Natural killer cell treated with Interleukin-12 subunit alpha and Interleukin-12 subunit beta and Interleukin-15 and Interleukin-18, amount 100 ng/mL, for 72 hours (primary cell): ENCODE data around the gene NUDT7. TPM values are rescaled to one million over a fixed set of nuclear protein-coding genes. Genes with fewer than 3 reads are reported as not detected.

Source experiments
- ATAC-seq, 2 donors: fragments of 150-1000 bp; cut with Tn5 transposase in 1 of 2; sonication (Bioruptor Pico), chemical (Tn5 transposase) in 1 of 2; 2 replicates each; pipeline ENCODE4 v1.10.0; 2021
- DNase-seq: peaks from one replicate; pipeline ENCODE4 v3.0.0; 2022; ENCODE audit warnings: low spot score
- H3K27ac Mint-ChIP-seq, 2 donors: 1 replicate in 1 of 2; 2 replicates in 1 of 2; pipeline ENCODE4 v1.8.0; 2022; ENCODE audit warnings: mixed read lengths in 2 of 2, mild to moderate bottlenecking in 1 of 2, moderate library complexity in 1 of 2
- H3K27me3 Mint-ChIP-seq, 2 donors: 1 replicate in 1 of 2; 2 replicates in 1 of 2; pipeline ENCODE4 v1.8.0; 2022; ENCODE audit warnings: mixed read lengths in 2 of 2
- H3K36me3 Mint-ChIP-seq: one replicate; pipeline ENCODE4 v1.8.0; 2022; ENCODE audit warnings: mixed read lengths
- H3K4me1 Mint-ChIP-seq, 2 donors: 1 replicate in 1 of 2; 2 replicates in 1 of 2; pipeline ENCODE4 v1.8.0; 2022; ENCODE audit warnings: low read depth in 2 of 2, mixed read lengths in 2 of 2, mild to moderate bottlenecking in 1 of 2
- H3K4me3 Mint-ChIP-seq: one replicate; pipeline ENCODE4 v1.8.0; 2022; ENCODE audit warnings: mixed read lengths
- H3K9me3 Mint-ChIP-seq: 2 replicates; pipeline ENCODE4 v1.8.0; 2022; ENCODE audit warnings: mixed read lengths
- total RNA-seq, 2 donors: library from RNA; stranded (reverse); gene quantifications; one replicate each; pipeline ENCODE4 v1.2.3, GENCODE V29; 2022

The NUDT7 gene
- total RNA-seq, 2 donors from 2014 or later: 0.83 to 3.7 TPM

- Mint-ChIP-seq H3K9me3 (no peaks in the 10 kb centered on the region), H3K4me3 (no peak overlapping the region), H3K27ac (no peak overlapping the region), H3K36me3 (no peaks in the 10 kb centered on the region), H3K4me1 (no peaks in the 10 kb centered on the region), H3K27me3 (peaks cover 32 to 52% of the 10 kb centered on the region in 2 donors)
- no peak for ATAC-seq
- no peak for DNase-seq
Observed at GRCh38 chr16:77692612-77693011, 29.7 kb upstream of the NUDT7 start.

- no peak for DNase-seq
- Mint-ChIP-seq H3K36me3 (no peaks in the 10 kb centered on the region), H3K27me3 (peaks cover 32 to 40% of the 10 kb centered on the region in 2 donors), H3K27ac (no peak overlapping the region), H3K4me1 (no peaks in the 10 kb centered on the region), H3K9me3 (no peaks in the 10 kb centered on the region), H3K4me3 (no peak overlapping the region)
- ATAC-seq: no peak
Observed at GRCh38 chr16:77696149-77696548, 26.2 kb upstream of the NUDT7 start.

GRCh38 chr16:77700846-77701245, 21.5 kb upstream of the NUDT7 start:
- ATAC-seq (no peak), DNase-seq (no peak)
- Mint-ChIP-seq H3K36me3 (no peaks in the 10 kb centered on the region), H3K27me3 (peaks cover 24 to 25% of the 10 kb centered on the region in 2 donors), H3K4me3 (no peak overlapping the region), H3K27ac (no peak overlapping the region), H3K4me1 (no peaks in the 10 kb centered on the region), H3K9me3 (no peaks in the 10 kb centered on the region)

- Mint-ChIP-seq H3K36me3 (no peaks in the 10 kb centered on the region), H3K4me3 (no peak overlapping the region), H3K27me3 (peaks cover 10 to 31% of the 10 kb centered on the region in 2 donors), H3K27ac (no peak overlapping the region), H3K4me1 (no peaks in the 10 kb centered on the region), H3K9me3 (no peaks in the 10 kb centered on the region)
- ATAC-seq: no peak
- DNase-seq: no peak
Observed at GRCh38 chr16:77705351-77705750, 17.0 kb upstream of the NUDT7 start.

GRCh38 chr16:77711179-77711578, 11.1 kb upstream of the NUDT7 start:
- no peak overlapping the region for H3K27ac Mint-ChIP-seq
- no peaks in the 10 kb centered on the region for H3K36me3 Mint-ChIP-seq
- peaks cover 2 to 15% of the 10 kb centered on the region in 2 donors for H3K27me3 Mint-ChIP-seq
- ATAC-seq (no peak), DNase-seq (no peak)
- H3K4me3 Mint-ChIP-seq: no peak overlapping the region
- H3K9me3 Mint-ChIP-seq: no peaks in the 10 kb centered on the region
- H3K4me1 Mint-ChIP-seq: no peaks in the 10 kb centered on the region

- Mint-ChIP-seq H3K9me3 (no peaks in the 10 kb centered on the region), H3K27me3 (peaks cover 2 to 15% of the 10 kb centered on the region in 2 donors), H3K4me1 (no peaks in the 10 kb centered on the region), H3K27ac (no peak overlapping the region), H3K36me3 (no peaks in the 10 kb centered on the region), H3K4me3 (no peak overlapping the region)
- DNase-seq (no peak), ATAC-seq (no peak)
Observed at GRCh38 chr16:77711775-77712174, 10.5 kb upstream of the NUDT7 start.

- H3K27me3 Mint-ChIP-seq: no peaks in the 10 kb centered on the region
- H3K9me3 Mint-ChIP-seq: no peaks in the 10 kb centered on the region
- H3K4me1 Mint-ChIP-seq: no peaks in the 10 kb centered on the region
- no peak overlapping the region for H3K4me3 Mint-ChIP-seq
- DNase-seq: no peak
- H3K27ac Mint-ChIP-seq: no peak overlapping the region
- ATAC-seq: peak in 1 of 2 donors; percentile 51
- no peaks in the 10 kb centered on the region for H3K36me3 Mint-ChIP-seq
Observed at GRCh38 chr16:77715145-77715544, 7.2 kb upstream of the NUDT7 start.

GRCh38 chr16:77721752-77722308, 484 bp upstream of the NUDT7 start:
- Mint-ChIP-seq H3K27me3 (peaks cover 0 to 9% of the 10 kb centered on the region in 2 donors), H3K36me3 (no peaks in the 10 kb centered on the region), H3K4me3 (peak overlapping the region; percentile 93), H3K4me1 (peaks cover 16 to 21% of the 10 kb centered on the region in 2 donors), H3K27ac (peak overlapping the region; percentile 68 to 93), H3K9me3 (no peaks in the 10 kb centered on the region)
- ATAC-seq (no peak), DNase-seq (no peak)

- Mint-ChIP-seq H3K27me3 (peaks cover 0 to 9% of the 10 kb centered on the region in 2 donors), H3K9me3 (no peaks in the 10 kb centered on the region), H3K27ac (peak overlapping the region; percentile 68 to 93), H3K36me3 (no peaks in the 10 kb centered on the region), H3K4me3 (peak overlapping the region; percentile 93), H3K4me1 (peaks cover 16 to 21% of the 10 kb centered on the region in 2 donors)
- DNase-seq: no peak
- ATAC-seq: no peak
Observed at GRCh38 chr16:77723108-77723514, 797 bp downstream of the NUDT7 start.

GRCh38 chr16:77724174-77724573, 1.9 kb downstream of the NUDT7 start:
- ATAC-seq: no peak
- peaks cover 16 to 21% of the 10 kb centered on the region in 2 donors for H3K4me1 Mint-ChIP-seq
- H3K36me3 Mint-ChIP-seq: no peaks in the 10 kb centered on the region
- DNase-seq: no peak
- H3K27me3 Mint-ChIP-seq: peaks cover 0 to 9% of the 10 kb centered on the region in 2 donors
- no peaks in the 10 kb centered on the region for H3K9me3 Mint-ChIP-seq
- H3K27ac Mint-ChIP-seq: no peak overlapping the region
- H3K4me3 Mint-ChIP-seq: peak overlapping the region; percentile 57

GRCh38 chr16:77729951-77730350, 7.6 kb downstream of the NUDT7 start:
- no peak overlapping the region for H3K27ac Mint-ChIP-seq
- no peak overlapping the region for H3K4me3 Mint-ChIP-seq
- no peaks in the 10 kb centered on the region for H3K9me3 Mint-ChIP-seq
- H3K36me3 Mint-ChIP-seq: peaks cover 8% of the 10 kb centered on the region
- no peaks in the 10 kb centered on the region for H3K27me3 Mint-ChIP-seq
- ATAC-seq: no peak
- H3K4me1 Mint-ChIP-seq: peaks cover 0 to 4% of the 10 kb centered on the region in 2 donors
- DNase-seq: no peak

- Mint-ChIP-seq H3K4me1 (peaks cover 4 to 7% of the 10 kb centered on the region in 2 donors), H3K27ac (no peak overlapping the region), H3K27me3 (no peaks in the 10 kb centered on the region), H3K4me3 (no peak overlapping the region), H3K36me3 (peaks cover 8% of the 10 kb centered on the region), H3K9me3 (no peaks in the 10 kb centered on the region)
- no peak for ATAC-seq
- no peak for DNase-seq
Observed at GRCh38 chr16:77732241-77732946, 10.1 kb downstream of the NUDT7 start.

GRCh38 chr16:77736879-77737278, 14.6 kb downstream of the NUDT7 start:
- no peak for DNase-seq
- Mint-ChIP-seq H3K4me3 (no peak overlapping the region), H3K27ac (peak overlapping the region in 1 of 2 donors; percentile 18), H3K36me3 (no peaks in the 10 kb centered on the region), H3K27me3 (no peaks in the 10 kb centered on the region), H3K9me3 (no peaks in the 10 kb centered on the region), H3K4me1 (peaks cover 4 to 7% of the 10 kb centered on the region in 2 donors)
- ATAC-seq: peak; percentile 73 to 81

GRCh38 chr16:77738706-77739558, 16.6 kb downstream of the NUDT7 start:
- ATAC-seq: no peak
- Mint-ChIP-seq H3K27me3 (no peaks in the 10 kb centered on the region), H3K36me3 (no peaks in the 10 kb centered on the region), H3K4me1 (peaks cover 4 to 7% of the 10 kb centered on the region in 2 donors), H3K9me3 (no peaks in the 10 kb centered on the region), H3K4me3 (no peak overlapping the region), H3K27ac (no peak overlapping the region)
- DNase-seq: no peak
